ENCODE measurements around the gene LANCL2.
A peak's percentile ranks its signal among the peaks of the same experiment; 100 is the strongest.
"Not testable (repeated sequence)": the region's sequence is repeated elsewhere in the genome, so short reads cannot be mapped to it uniquely, and the experiment has no call there.

Gene LANCL2

DNA sequence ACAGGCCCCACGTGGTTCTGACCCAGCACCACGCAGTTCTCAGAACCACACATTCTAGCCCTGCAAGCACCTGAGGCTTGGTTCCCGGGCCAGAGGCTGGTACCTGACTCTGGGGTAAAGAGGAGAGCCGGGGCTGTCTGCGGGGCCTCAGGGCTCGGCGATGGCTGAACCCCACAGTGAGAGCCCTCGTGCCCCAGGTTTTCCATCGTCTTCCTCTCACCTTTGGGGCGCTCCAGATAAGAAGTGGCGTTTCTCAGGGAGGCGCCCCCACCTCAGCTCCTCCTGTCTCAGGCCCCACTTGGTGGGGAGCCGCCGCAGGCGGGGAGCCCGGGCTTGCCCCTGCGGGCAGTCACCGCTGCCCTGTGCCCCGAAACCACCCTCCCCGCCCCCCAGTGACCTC is 2.2 kb upstream of the LANCL2 start:
- no peak for DNase-seq

DNA sequence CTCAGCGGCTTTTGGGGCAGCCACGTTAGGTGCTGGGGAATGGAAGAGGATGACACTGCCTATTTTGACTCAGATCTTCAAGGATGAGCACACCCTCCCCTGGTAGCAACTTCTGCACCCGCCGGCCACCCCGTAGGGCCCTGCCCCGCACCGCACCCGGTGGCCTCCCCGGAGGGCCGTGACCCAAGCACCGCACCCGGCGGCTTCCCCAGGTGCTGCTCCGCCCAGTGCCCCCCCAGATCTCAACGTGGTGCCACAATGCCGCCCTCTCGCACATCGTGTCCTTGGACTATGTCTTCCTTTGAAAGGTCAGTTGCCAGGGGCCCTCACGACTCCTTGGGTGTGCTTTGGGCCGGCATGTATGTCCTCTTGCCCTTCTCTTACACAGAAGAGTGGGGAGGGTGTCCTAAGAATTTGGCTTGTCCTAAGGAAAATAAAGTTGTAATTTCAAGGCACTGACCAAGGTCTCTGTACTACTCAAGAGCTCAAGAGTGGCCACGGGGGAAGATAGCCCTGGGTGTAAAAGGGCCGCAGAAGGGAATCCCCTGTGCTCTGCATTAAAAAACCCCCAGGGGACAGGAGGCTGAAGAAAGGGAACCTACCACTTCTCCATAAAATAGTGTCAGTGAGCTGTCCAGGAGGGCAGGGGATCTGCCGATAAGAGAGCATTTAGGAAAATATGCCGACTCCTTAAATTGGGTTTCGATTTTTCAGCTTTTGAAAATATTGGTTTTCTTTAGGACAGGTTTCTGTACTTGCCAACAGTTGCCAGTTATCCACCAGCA is 1.6 kb upstream of the LANCL2 start:
- no peak for DNase-seq

DNA sequence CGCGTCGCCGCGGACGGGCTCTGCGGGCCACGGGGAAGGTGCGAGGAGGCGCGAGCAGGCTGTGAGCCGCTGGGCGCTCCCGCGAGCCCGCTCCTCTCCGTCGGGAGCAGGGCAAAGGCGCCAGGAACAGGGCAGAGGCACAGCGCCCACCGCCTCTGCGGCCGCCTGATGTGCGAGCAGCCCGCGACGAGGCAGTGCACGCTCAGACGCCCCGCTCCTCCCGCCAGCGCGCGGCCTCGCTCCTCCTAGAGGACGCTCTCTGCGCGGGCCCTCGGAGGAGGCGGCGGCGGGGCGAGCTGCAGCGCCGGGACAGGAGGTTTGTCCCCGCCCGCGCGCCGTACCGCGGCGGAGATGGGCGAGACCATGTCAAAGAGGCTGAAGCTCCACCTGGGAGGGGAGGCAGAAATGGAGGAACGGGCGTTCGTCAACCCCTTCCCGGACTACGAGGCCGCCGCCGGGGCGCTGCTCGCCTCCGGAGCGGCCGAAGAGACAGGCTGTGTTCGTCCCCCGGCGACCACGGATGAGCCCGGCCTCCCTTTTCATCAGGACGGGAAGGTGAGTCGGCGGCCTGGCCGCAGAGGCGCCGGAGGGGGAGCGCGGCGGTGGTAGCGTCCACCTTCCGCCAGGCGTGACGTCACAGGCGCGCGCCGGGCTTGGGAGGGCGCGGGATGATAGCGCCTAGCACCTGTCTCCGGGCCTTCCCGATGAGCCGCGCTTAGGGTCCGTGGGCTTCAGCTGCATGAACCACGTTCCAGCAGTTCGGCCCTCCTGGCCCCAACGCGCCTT is 731 bp downstream of the LANCL2 start:
- peak; percentile 87 for DNase-seq

DNA sequence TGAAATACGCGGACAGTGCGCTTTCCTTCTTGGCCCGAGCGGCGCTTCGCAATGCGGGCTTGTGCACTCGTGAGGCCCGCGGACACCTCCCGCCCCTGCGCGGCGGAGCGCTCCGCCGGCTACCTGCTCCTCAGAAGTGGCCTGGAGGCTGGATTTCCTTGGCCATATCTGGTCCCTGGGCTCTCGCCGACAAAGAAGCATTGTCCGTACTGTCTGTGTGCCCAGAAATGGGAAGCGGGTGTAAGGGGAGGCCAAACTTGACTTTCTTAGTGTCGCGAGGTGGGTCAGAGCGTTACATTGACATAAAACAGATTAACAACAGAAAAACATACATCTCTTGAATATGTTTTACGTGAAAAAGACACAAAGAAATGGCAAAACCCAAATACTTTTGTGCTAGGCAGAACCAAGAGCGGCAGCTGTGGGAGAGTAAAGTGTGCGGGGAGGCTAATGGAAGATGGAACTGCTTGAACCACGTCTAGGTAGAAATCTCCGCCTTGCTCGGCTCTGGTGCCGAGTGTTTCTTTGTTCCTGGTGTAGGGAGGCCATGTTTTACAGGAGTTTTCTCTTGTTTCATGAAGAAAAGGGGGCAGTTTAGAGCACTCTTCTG is 1.4 kb downstream of the LANCL2 start:
- peak; percentile 66 for DNase-seq

DNA sequence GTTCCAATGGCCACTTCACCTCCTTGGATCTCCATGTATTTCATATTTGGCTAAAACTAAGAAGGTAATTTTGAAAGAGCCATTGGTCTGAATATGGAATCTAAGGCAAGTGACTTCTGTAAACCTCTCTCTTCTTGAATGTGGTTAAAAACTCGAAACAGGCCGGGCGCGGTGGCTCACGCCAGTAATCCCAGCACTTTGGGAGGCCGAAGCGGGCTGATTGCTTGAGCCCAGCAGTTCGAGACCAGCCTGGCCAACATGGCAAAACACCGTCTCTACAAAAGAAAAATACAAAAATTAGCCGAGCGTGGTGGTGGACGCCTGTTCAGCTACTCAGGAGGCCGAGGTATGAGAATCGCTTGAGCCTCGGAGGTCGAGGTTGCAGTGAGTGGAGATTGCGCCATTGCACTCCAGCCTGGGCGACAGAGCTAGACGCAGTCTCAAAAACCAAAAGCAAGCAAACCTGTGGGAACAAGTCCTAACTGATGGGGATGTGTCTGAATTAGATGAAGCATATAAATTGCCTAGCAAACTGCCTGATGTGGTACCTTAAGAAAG is 2.2 kb downstream of the LANCL2 start:
- no peak for DNase-seq

DNA sequence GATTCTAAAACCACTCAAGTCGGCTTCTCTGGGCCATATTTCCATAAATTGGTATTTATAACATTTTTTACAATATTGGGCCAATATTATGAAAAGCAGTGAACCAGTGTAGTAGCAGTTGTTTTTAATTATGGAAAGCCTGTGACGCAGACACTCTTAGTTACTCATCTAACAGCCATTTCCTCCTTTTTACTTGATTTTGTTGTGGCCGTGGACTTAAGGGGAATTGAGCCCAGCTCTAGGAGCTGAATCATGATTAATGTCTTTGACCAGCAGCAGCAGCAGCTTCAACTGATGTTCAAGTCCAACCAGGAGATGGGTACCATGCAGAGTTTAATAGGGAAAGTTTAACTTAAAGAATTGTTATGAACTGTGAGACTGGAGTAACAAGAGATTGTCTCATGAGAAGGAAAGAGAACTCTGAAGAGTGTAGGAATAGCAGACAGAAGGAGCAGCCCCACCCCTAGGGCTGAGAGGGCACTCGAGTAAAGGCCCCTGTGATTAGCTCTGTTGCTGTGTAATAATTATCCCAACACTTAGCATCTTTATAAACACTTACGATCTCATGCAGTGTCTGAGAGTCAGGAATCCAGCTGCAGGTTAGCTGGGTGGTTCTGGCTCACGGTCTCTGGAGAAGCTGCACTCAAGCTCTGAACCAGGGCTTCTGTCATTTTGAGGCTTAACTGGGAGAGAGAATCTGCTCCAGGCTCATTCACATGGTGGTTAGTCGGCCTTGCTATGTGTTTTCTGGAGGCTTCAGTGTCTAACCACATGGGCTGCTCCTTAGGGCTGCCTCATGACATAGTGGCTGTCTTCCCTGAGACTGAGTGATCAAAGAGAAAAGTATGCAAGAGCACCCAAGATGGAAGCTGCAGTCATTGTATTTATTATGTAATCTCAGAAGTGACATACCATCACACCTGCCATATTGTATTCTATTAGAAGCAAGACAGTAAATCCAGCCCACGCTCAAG is 4.6 kb downstream of the LANCL2 start:
- DNase-seq, result no peak

DNA sequence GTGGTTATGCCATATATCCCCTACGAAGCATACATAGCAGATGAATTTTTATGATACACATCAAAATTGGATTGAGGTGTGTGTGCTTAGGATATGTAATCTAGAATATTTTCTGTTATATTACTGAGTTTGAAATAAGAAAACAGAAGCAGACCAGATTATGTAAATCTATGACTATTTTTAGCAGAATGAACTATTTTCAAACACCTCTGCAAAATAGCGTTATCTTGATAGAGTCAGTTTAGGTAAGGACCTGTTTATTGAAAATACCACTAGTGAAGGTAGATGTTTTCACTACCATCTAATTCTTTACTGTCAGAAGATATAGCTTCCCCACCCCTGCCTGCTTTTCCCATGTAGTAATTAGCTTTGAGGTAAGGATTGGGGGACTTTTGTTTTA is 9.1 kb downstream of the LANCL2 start:
- DNase-seq, result no peak

DNA sequence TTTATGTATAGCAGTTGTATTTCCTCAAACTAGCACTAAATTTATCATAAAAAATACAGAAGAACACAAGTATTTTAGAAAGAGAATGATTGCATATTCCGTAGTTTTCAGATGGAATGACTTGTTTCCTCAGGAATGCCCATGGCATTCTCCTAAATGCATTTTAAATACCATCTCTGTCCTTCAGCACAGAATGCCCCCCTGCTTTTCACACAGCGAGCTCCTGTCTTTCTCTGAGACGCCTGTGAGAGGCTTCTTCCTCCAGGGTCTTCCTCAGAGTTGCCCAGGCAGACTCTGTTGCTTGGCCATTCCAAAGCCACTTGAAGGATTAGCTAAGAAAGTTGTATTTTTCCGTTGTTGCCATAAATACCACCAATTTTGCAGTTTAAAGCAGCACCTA is 10.1 kb downstream of the LANCL2 start:
- DNase-seq, result no peak

DNA sequence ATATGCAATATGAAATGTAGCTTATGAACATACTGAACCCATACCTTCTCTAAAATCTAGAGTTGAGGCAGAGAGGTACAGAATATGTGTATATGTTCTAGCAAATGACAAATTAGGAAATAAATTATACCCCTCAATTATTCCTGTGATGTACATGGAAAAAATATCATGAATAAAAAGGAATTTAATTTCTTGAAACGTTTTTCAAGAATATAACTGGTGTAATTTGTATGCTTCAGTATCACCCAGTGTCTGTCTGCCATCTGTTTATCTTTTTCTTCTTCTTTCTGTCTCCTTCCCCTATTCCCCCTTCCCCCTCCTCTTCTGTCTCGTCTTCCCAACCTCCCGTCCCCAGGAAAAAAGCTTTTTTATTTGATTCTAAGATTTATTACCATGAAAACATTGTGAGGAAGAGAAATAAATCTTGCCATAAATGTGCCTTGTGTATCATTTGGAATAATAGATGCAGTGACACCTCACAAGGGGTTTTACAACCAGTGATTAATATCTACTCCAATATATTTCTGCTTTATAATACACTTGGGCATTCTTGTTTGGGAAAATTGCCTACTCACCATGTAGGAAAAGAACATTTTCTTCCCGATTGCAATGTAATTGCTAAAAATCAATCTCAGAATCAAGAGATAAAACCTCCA is 12.2 kb downstream of the LANCL2 start:
- no peak for DNase-seq

DNA sequence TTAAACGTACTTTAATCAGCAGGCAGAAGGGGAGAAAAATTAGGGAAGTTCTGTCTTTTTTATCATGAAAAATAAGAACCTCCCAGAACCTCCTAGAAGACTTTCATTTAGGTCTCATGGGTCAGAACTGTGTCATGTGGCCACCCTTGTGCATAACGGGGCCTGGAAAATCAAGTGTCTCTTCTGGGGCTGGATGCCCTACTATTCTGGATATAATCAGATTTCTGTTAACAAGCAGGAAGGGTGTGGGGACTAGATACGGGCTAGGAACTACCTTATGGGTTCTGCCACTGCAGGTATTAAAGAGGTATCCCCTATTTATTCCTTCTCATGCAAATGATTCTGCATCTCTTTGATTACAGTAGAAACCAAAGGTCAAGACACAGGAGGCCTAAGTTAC is 14.1 kb downstream of the LANCL2 start:
- no peak for DNase-seq

DNA sequence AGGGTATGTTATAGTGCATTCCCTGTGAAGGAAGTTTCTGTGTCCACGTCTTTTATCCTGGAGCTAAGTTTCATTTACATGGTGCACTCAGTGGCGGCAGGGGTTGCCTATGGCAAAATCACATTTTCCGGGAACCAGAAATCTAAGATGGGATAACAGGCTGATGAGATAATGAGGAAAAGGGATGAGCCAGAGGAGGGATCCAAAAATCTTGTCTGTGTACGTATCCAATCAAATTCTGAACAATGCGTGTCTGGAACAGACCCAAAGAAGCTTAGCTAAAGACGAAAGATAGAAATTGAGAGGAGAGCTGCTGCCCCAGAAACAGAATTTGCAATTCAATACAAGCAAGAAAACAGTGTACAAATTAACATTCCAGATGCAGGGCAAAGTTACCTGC is 16.1 kb downstream of the LANCL2 start:
- DNase-seq, result no peak

DNA sequence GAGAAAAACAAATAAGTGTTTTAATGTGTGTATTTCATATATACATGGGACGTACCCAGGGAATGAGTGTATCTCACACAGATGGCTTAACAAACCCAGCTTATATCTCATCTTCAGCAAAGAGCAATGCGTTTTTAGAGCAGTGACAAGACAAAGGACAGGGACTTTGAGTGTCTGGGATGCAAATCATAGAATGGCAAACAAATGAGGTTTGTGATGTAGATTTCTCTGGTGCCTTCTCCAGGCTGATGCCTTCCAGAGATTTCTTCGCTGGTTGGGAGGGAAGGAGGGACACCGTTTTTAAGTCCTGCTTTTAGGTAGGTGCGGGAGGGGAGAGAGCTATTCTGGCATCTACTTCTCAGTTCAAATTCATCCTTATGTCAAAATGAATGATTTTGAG is 16.6 kb downstream of the LANCL2 start:
- DNase-seq, result no peak

DNA sequence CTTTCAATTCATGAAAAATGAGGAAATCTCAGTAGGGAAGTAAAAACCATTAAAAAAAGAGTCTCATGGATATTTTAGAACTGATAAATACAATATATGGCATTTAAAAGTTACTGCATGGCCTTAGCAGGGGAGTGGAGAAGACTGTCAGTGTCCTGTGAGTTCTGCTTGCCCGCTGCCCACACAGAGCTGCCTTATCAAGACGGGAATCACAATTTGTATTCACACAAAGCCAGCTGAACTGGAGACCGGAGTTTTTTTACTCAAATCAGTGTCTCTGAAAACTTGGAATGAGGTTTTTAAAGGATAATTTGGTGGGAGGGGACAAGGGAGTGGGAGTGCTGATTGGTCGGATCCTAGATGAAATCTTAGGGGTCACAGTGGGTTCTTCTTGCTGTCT is 17.1 kb downstream of the LANCL2 start:
- no peak for DNase-seq

DNA sequence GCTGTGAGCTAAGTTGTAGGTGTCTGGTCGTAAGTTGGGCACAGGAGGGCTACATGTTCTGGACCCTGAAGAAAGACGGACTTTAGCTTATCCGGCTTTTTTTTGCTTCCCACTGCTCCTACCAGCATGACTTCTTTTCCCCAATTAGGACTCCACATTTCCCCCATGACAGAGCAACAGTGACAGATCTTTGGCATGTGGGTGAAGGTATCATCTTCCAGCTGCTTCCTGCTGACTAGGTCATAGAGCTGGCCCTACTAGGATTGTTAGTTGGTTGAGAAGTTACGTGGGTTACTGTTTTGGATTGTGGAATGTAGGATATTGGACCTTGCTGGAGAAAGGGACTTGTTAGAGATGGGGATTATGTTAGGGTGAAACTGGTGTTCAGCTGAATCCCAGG is 21.4 kb downstream of the LANCL2 start:
- no peak for DNase-seq

DNA sequence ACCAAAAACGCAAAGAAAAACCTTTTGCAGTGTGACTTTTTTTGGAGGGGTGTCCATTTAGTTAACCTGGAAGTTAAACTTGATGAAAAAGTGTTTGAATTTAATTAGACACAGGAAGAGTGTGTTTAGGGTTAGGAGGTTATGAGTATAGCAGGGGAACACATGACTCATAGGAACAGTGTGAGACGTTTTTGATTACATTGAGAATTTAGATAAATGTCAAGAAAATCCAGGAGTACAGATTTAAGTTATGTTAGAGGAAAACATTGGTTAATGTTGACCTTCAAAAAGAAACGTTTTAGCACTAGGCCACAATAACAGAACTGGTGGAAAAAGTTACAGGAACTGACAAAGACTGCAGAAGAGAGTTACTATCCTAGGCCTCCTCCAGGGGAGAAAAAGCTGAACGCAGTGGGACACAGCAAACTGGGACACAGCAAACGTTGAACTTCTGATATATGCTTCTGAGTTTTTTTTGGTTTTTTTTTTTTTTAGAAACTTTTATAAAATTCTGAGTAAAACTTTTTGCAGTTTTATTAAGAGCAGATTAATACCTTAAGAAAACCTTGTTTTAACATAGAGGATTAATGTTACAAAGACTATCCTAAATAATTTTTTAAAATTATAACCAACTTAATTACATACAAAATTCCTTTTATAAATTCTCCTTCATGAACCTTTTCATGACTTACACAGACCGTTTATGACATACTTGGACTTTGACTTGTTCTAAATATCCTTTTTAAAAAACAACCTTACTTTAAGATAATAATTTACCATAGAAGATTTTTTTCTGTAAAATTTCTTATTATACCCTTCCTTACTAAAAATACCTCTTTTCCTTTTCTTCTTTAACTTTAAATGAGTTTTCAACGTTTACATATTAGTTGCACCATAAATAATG is 22.2 kb downstream of the LANCL2 start:
- DNase-seq, result no peak

DNA sequence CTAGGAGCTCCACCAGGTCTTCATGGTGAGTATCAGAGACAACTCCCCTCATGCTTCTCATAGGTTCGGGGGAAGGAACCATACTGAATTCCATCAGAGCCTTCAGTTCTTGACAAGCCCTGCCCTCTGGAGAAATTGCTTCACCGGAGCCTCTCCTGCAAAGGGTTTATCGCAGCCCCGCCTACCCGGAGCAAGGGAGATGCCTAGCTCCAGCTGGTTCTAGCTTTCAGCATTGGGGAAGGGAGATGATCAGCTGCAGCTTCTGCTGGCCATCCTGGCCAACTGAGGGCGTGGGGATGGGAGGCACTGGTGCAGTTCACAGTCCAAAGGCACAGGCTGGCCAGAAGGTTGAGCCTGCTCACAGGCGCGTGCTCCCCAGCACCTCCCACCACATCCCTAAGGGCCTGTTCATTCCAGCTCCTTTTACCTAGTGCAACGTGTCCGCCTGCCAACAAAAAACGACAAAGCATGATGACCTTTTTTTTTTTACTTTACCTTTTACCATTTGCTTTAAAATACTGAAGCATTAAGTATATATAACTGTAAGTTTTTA is 31.2 kb downstream of the LANCL2 start:
- no peak for DNase-seq

DNA sequence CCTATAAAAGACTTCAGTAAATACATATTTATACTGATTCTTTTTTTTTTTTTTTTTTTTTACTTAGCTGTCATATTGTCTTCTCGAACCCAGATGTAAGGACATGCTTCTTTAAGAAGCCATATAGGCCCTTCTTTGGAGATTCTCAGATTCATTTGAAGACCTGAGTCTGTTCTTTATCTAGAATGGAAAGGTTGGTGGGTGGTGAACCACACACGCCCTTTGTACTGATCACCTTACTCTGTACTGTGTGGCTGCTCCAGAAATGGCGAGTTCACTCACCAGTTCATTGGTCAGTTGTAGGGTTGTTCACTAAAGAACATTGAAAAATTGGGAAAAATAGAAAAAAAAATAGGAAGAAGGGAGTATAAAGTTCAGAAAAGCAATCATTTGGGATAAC is 32.5 kb downstream of the LANCL2 start:
- DNase-seq, result no peak

DNA sequence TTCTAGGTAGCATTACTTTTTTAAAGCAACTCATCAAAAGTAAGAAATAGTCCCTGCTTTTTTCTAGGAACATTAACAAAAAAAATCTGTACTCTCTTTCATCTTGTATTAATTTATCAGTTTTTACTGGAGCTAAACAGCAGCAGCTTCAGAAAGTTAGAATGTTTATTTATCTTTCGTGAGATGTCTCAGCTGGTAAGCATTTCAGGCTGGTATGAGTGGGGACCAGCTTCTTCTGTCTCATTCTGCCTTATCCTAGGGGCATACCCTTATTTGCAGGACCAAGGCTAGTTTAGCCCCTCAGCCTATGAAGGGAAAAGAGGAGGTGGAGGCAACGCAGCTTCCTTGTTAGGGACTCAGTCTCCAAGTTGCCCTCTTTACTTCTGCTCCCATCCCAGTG is 35.1 kb downstream of the LANCL2 start:
- no peak for DNase-seq

DNA sequence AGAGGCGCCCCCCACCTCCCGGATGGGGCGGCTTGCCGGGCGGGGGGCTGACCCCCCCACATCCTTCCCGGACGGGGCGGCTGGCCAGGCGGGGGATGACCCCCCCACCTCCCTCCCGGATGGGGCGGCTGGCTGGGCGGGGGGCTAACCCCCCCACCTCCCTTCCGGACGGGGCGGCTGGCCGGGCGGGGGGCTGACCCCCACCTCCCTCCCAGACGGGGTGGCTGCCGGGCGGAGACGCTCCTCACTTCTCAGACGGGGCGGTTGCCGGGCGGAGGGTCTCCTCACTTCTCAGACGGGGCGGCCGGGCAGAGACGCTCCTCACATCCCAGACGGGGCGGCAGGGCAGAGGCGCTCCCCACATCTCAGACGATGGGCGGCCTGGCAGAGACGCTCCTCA is 37.4 kb downstream of the LANCL2 start:
- DNase-seq, result not testable (repeated sequence)

DNA sequence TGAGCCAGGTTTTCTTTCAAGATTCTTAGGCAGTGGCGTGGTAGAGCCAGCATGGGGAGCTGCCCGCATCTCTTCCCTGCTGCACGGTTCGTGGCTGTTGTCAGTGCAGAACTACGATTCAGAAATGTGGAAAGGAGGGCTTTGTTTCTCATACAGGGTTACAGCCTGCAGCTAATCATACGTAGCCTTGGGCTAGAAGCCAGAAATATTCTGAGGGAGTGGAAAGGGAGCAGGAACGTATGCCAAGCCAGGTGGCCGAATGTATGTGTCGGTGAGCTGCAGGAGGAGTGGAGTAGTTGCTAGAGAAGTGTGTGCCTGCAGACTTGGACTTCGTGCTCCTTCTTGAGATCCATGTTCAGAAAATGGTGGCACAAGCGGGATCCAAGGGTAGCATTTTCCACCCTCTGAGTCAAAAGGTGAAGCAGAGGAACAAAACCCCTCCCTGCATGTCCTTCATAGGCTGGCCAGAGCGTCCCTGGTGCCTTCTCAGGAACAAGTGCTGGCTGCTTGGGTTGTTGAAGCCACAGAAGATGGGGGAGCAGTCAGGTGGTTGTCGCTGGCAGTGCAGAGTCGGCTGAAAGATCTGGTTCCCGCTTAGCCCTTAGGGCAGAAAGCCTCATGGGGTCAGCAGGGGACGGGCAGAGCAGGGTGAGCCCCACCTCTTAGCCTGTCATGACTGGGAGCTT is 40.9 kb downstream of the LANCL2 start:
- DNase-seq, result peak; percentile 21

Measured in SHP77 treated with DMSO at 0.1 percent for 48 hours (cell line).